ENCODE measurements around the gene SLC16A14.
A peak's percentile ranks its signal among the peaks of the same experiment; 100 is the strongest.
"Not testable (repeated sequence)": the region's sequence is repeated elsewhere in the genome, so short reads cannot be mapped to it uniquely, and the experiment has no call there.

Gene SLC16A14

DNA sequence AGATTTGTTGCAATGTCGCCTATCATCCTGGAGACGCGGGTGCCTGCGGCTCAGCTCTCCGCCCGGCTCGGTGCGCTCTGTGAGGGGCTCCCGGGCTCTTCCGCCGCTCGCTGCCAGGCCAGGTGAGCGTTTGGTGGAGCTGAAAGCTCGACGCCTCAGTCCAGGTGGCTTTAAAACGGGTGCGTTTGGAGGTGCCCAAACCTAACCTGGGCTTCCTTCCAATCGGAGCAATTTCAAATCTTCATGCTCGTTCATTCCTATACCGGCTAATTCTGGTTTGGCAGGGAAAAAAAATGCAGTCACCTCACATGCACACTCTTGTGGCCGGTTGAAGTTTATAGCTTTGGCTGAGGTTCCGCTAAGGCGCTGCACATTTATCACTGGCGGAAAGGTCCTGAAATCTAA is at the start of gene SLC16A14:
TSS of gene SLC16A14 (minus strand) at position 274 of the 405 bp plus-strand sequence. CDS start 9,572 bp downstream, outside the sequence.
- DNase-seq (ENCODE audit: low read depth in 2 of 2) = peak in 1 of 2 experiments; percentile 9

GRCh38 chr2:230106771-230107170 is 38.0 kb upstream of the SLC16A14 start:
- no peak for DNase-seq (ENCODE audit: low read depth in 2 of 2)

DNA sequence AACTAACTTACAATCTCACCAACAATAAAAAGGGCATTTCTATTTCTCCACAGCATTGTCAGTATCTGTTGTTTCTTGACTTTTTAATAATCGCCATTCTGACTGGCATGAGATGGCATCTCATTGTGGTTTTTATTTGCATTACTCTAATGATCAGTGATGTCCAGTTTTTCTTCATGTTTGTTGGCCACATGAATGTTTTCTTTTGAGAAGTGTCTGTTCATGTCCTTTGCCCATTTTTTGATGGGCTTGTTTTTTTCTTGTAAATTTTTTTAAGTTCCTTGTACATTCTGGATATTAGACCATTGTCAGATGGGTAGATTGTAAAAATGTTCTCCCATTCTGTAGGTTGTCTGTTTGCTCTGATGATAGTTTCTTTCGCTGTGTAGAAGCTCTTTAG is 33.2 kb upstream of the SLC16A14 start:
- not testable (repeated sequence) for DNase-seq (ENCODE audit: low read depth in 2 of 2)

DNA sequence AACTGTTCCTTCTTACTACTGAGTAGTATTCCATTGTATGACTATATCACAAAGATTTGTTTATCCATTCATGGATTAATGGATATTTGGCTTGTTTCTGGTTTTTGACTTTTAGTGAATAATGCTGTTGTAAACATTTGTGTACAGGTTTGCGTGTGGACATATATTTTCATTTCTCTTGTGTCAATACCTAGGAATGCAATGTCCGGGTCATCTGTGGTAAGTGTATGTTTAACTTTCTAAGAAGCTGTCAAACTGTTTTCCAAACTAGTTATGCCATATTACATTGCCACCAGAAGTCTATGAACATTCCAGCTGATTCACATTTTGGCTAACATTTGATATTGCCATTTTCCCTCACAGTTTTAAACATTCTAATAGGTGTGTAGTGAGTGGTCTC is 29.1 kb upstream of the SLC16A14 start:
- DNase-seq (ENCODE audit: low read depth in 2 of 2) = no peak

GRCh38 chr2:230097424-230097823 is 28.7 kb upstream of the SLC16A14 start:
- DNase-seq (ENCODE audit: low read depth in 2 of 2) = no peak

DNA sequence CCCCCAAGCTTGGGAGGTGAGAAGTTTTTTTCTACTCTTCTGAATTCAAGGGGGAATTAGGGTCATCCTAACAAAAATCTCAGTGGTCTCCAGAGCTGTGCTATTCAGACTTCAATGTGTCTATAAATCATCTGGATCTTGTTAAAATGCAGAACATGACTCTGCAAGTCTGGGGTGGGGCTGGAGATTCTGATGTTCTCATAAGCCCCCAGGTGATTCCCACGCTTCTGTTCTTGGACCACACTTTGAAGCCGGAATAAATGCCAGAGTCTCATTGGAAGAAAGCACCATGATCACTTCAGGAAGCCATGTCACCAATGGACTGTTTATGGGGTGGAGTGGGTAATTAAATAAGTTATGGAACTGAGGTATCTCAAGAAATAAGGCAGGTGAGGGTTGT is 22.2 kb upstream of the SLC16A14 start:
- no peak for DNase-seq (ENCODE audit: low read depth in 2 of 2)

GRCh38 chr2:230085201-230085600 is 16.5 kb upstream of the SLC16A14 start:
- no peak for DNase-seq (ENCODE audit: low read depth in 2 of 2)

GRCh38 chr2:230077851-230078547 is 9.3 kb upstream of the SLC16A14 start:
- DNase-seq (ENCODE audit: low read depth in 2 of 2) = no peak

- DNase-seq (ENCODE audit: low read depth in 2 of 2) = no peak
Observed at GRCh38 chr2:230076819-230077218, 8.1 kb upstream of the SLC16A14 start.

DNA sequence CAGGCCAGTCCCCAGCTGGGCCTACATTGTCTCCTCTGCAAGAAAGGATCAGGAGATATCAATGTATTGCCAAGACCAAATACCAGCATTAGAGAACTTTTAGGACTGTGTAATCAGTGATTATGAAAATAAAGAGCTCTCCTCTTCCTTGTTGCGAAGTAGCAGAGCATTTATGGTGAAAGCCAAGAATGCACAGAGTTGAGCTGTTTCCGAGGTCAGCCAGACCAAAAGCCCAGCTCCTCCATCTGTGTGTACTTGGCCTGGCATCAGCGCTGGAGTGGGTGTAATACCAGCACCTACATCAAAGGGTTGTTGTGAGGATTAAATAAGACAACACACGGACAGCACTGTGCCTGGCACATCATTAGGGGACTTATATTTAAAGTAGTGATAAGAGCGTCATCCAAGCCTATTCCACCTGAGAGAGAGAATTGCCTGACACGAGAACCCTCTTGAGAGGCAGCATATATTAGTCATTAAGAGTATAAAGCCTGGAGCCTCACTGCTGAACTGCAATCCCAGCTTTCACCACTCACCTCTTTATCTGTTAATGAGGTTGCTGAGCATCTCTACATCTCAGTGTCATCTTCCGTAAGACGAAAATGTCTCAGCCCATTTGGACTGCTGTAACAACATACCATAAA is 7.4 kb upstream of the SLC16A14 start:
- no peak for DNase-seq (ENCODE audit: low read depth in 2 of 2)

GRCh38 chr2:230071421-230071820 is 2.7 kb upstream of the SLC16A14 start:
- DNase-seq (ENCODE audit: low read depth in 2 of 2) = no peak

- DNase-seq (ENCODE audit: low read depth in 2 of 2) = no peak
Observed at GRCh38 chr2:230069402-230069801, 678 bp upstream of the SLC16A14 start.

DNA sequence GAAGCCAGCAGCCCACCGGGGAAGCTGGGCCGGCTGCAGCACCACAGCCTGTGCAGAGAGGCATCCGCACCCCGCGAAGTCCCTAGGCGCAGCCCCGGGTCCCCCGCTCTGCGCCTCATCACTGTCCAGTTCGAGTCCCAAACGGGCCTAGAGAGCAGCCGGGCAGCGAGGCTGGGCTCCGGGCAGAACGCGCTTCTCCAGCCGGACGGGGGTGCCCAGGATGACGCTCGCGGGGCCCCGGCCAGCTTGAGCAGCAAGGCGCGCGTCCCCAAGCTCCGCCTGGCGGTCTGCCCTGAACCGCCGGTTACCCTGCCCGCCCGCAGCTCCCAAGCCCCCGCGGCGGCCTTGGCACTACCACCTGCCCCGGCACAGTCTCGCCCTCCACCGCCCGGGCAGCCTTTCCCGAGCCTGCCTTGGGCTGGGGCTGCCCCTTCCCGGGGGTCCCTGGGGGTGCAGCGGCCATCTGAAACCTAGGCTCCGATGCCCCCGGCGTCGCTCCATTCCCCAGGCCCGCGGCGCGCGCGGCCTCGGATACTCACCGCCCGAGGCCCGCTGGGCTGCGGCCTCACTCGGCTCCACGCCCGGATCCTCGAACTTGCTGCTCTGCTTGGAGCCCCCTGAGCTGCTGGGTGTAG is 591 bp downstream of the SLC16A14 start:
- DNase-seq (ENCODE audit: low read depth in 2 of 2) = peak; percentile 4 to 26

- no peak for DNase-seq (ENCODE audit: low read depth in 2 of 2)
Observed at GRCh38 chr2:230060672-230061293, 7.9 kb downstream of the SLC16A14 start.

- no peak for DNase-seq (ENCODE audit: low read depth in 2 of 2)
Observed at GRCh38 chr2:230053753-230054478, 14.8 kb downstream of the SLC16A14 start.

GRCh38 chr2:230052299-230052698 is 16.4 kb downstream of the SLC16A14 start:
- no peak for DNase-seq (ENCODE audit: low read depth in 2 of 2)

- DNase-seq (ENCODE audit: low read depth in 2 of 2) = no peak
Observed at GRCh38 chr2:230050136-230050535, 18.6 kb downstream of the SLC16A14 start.

DNA sequence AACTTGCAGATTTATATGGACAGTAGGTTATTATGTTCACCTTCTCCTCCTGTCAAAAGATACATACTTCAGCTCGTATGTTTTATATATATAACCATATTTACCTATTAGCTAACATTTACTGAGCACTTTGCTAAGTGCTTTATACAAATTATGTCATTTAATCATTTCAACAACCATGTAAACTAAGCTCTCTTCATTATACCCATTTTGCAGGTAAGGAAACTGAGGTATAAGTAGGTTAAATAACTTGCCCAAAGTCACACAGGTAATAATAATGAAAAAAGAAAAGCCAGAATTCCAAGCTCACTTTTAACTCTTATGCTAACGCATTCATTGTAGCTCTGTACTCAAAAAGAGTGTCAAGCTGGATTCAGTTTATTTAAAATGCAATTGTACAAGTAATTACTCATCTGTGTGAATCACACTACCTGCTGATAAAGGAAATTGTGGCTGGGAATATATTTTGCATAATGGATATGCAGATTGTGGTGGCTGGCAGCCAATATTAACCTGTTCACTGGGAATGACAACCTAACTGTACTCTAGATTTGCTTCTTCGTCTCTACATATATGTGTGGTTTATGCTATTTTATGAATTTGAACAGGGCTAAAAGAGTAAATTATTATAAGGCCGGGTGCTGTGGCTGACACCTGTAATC is 20.6 kb downstream of the SLC16A14 start:
- DNase-seq (ENCODE audit: low read depth in 2 of 2) = no peak

DNA sequence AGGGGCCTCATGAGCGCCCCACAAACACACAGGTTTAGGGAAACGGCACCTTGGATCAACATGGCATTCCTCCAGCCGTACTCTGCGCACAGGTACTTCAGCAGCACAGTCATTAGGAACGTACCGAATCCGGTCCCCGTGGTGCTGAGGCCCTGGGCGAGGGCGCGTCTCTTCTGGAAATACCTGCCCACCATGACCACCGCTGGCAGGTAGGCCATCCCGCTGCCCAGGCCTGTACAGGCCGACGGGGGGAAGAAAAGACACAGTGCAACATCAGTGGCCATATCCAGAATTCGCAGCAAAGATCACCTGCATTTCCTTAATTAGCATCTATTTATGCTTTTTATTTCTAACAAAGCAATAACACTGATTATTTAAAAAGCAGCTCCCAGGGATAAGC is 22.2 kb downstream of the SLC16A14 start:
- no peak for DNase-seq (ENCODE audit: low read depth in 2 of 2)

DNA sequence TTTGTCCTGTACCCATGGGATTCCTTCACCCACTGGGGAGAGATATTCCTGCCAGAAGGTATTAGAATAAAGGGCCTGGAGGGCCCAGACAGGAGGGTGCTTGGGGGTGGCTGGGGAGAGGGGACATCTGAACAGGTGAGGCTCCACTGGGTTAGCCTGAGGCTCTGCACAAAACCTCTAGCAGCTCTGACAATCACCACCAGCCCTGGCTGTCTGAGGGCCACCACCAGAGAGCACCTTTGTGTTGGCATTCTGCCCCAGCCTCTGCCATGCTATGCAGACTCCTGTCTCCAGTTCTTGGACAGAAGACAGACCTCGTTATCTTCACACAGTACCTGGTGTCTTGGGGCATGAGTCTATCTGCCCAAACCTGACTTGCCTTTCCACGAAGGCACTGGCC is 25.3 kb downstream of the SLC16A14 start:
- DNase-seq (ENCODE audit: low read depth in 2 of 2) = no peak

DNA sequence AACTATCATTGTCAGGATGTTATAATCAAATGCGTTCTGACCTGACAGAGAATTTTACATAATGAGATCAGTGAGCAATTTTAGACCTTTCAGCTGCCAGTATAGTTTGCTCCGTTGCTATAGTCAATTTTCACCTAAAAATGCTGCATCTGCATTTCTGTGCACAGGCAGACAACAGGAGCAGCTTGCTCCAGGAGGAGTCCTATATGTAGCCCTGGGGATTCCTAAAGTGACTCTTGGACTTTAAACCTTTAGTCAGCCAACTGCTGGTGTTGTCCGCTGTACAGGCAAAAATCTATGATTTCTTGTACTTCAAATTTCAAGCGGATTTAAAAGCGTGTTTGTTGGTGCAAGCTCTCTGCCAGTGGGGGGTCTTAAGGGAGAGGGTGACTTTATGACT is 25.7 kb downstream of the SLC16A14 start:
- DNase-seq (ENCODE audit: low read depth in 2 of 2) = no peak
